ENCODE results near the gene HNRNPUL1. TPM values are rescaled to one million over a fixed set of nuclear protein-coding genes. Genes with fewer than 3 reads are reported as not detected.

Gene HNRNPUL1
- total and polyA plus RNA-seq, 2 experiments from 2014 or later = 204 to 207 TPM

- Mint-ChIP-seq H3K4me1 (peaks cover 54% of the 10 kb centered on the region), H3K4me3 (peak overlapping the region; percentile 34; the same call in 1 of the 3 replicates)
These were observed 58.9 kb downstream of the HNRNPUL1 start for GRCh38 chr19:41323023-41323422.

More at GRCh38 chr19:41323023-41323422, 58.9 kb downstream of the HNRNPUL1 start:
- H4K20me1 ChIP-seq (replicated peaks; ENCODE audit: insufficient read depth) = no peaks in the 10 kb centered on the region; the same call in 1 of the 2 replicates
- H3K27me3 ChIP-seq (ENCODE audit: insufficient read depth) = no peaks in the 10 kb centered on the region
- H3K4me2 ChIP-seq = peak overlapping the region; percentile 51
- Mint-ChIP-seq H3K9me3 (peaks cover 3% of the 10 kb centered on the region; the same call in 2 of the 3 replicates), H3K27me3 (ENCODE audit: insufficient read depth, low read depth, poor library complexity) (peaks cover 31% of the 10 kb centered on the region), H3K36me3 (ENCODE audit: low read depth) (peaks cover 31% of the 10 kb centered on the region), H3K27ac (peak overlapping the region; percentile 56)
- ATAC-seq = no peak
- no peak for DNase-seq (ENCODE audit: low spot score)
- peaks cover 52% of the 10 kb centered on the region for H3K4me1 ChIP-seq (ENCODE audit: insufficient read depth)
- no peak overlapping the region for H3K4me3 ChIP-seq
- no peaks in the 10 kb centered on the region for H3K36me3 ChIP-seq (ENCODE audit: insufficient read depth)
- peaks cover 27% of the 10 kb centered on the region for H3F3A ChIP-seq (replicated peaks; ENCODE audit: low read depth)
- H3K27ac ChIP-seq (ENCODE audit: low read depth) = peak overlapping the region; percentile 84; the same call in 1 of the 2 replicates
- no peaks in the 10 kb centered on the region for H3K79me2 ChIP-seq (replicated peaks; ENCODE audit: insufficient read depth)
- no peak overlapping the region for H2AFZ ChIP-seq
- no peak for TF ChIP-seq EZH2 (IDR thresholded peaks at IDR 0.05; ENCODE audit: low read depth, unreplicated experiment)
- TF ChIP-seq ZNF114 (CRISPR knock-in tag; IDR thresholded peaks at IDR 0.05) = no peak
- TF ChIP-seq POLR2AphosphoS5 (IDR thresholded peaks at IDR 0.05; ENCODE audit: low read depth) = no peak
- no peak for TF ChIP-seq NANOG (IDR thresholded peaks at IDR 0.05; ENCODE audit: borderline replicate concordance)
- TF ChIP-seq ETS1 (IDR thresholded peaks at IDR 0.05) = no peak
- no peak for TF ChIP-seq REST (IDR thresholded peaks at IDR 0.05; ENCODE audit: unreplicated experiment)
- TF ChIP-seq ZNF331 (CRISPR knock-in tag; IDR thresholded peaks at IDR 0.05; ENCODE audit: low read depth) = no peak
- TF ChIP-seq STAT1 (IDR thresholded peaks at IDR 0.05; ENCODE audit: unreplicated experiment) = no peak
- no peak for TF ChIP-seq CREB1 (CRISPR knock-in tag; IDR thresholded peaks at IDR 0.05; ENCODE audit: low read depth)
- TF ChIP-seq CTCF (conservative IDR thresholded peaks at IDR 0.05; ENCODE audit: low read depth in 2 of 2) = no peak
- no peak for TF ChIP-seq JUNB (IDR thresholded peaks at IDR 0.05; ENCODE audit: unreplicated experiment)
- no peak for TF ChIP-seq ZNF462 (CRISPR knock-in tag; IDR thresholded peaks at IDR 0.05)
- no peak for TF ChIP-seq EZH2phosphoT487 (IDR thresholded peaks at IDR 0.05; ENCODE audit: unreplicated experiment)
- H3K9me2 ChIP-seq (ENCODE audit: insufficient read depth) = no peaks in the 10 kb centered on the region
